PC-3 (cell line): ENCODE results near the gene KIAA0586. TPM values are rescaled to one million over a fixed set of nuclear protein-coding genes. Genes with fewer than 3 reads are reported as not detected.
A peak's percentile ranks its signal among the peaks of the same experiment; 100 is the strongest.

ENCODE experiments used
- ATAC-seq: fragments of 200-7000 bp; cut with Tn5 transposase; 2 replicates; pipeline ENCODE4 v1.9.1; 2020; ENCODE audit warnings: mild to moderate bottlenecking, moderate library complexity
- BruUV-seq: library from RNA; stranded (reverse); fragments of 400-500 nt; replicated peaks from 2 replicates; lab custom pipeline; 2021; lab: Mats Ljungman, UMichigan
- CTCF ChIA-PET: fragments of 300-600 bp; sonication (Branson Sonifier 250); formaldehyde crosslinking; loops from one replicate; lab custom pipeline; 2022; ENCODE audit warnings: antibody characterized with exemption; lab: Charles Lee
- POLR2A ChIA-PET: fragments of 300-600 bp; sonication (Branson Sonifier 250); formaldehyde crosslinking; loops from one replicate; lab custom pipeline; 2022; ENCODE audit warnings: antibody characterized with exemption; ENCODE audit not compliant: unreplicated experiment; lab: Charles Lee
- DNase-seq: peaks from one replicate; pipeline ENCODE4 v3.0.0-alpha.2; 2015
- H2AFZ ChIP-seq: fragments of 300-600 bp; sonication (generic); 2 replicates; pipeline ENCODE4 v1.6.0; 2016; ENCODE audit warnings: antibody characterized with exemption, low read length
- H3F3A ChIP-seq: fragments of 300-600 bp; sonication (generic); one replicate; pipeline ENCODE4 v1.6.0; 2017; ENCODE audit warnings: antibody characterized with exemption, low read length, control low read depth, mild to moderate bottlenecking; ENCODE audit not compliant: unreplicated experiment
- H3K27ac ChIP-seq: fragments of 300-600 bp; sonication (generic); 2 replicates; pipeline ENCODE4 v1.5.1; 2016; ENCODE audit warnings: mild to moderate bottlenecking, low read length
- H3K27me3 ChIP-seq: fragments of 300-600 bp; sonication (generic); 2 replicates; pipeline ENCODE4 v1.6.1; 2016; ENCODE audit warnings: low read length, mixed read lengths
- H3K36me3 ChIP-seq: fragments of 300-600 bp; sonication (generic); 2 replicates; pipeline ENCODE4 v1.6.1; 2016; ENCODE audit warnings: low read depth, mixed run types, low read length, mixed read lengths
- H3K4me1 ChIP-seq: fragments of 300-600 bp; sonication (generic); 2 replicates; pipeline ENCODE4 v1.5.1; 2016; ENCODE audit warnings: low read length; ENCODE audit not compliant: insufficient read depth
- H3K4me2 ChIP-seq: fragments of 300-600 bp; sonication (generic); 2 replicates; pipeline ENCODE4 v1.6.0; 2016; ENCODE audit warnings: low read length
- H3K4me3 ChIP-seq: fragments of 300-600 bp; sonication (generic); 2 replicates; pipeline ENCODE4 v1.5.1; 2016; ENCODE audit warnings: mild to moderate bottlenecking, low read length, mixed read lengths
- H3K79me2 ChIP-seq: fragments of 300-600 bp; sonication (generic); 2 replicates; pipeline ENCODE4 v1.6.1; 2017; ENCODE audit warnings: low read length, mixed read lengths
- H3K9ac ChIP-seq: fragments of 300-600 bp; sonication (generic); 2 replicates; pipeline ENCODE4 v1.6.0; 2016; ENCODE audit warnings: mild to moderate bottlenecking, low read length
- H3K9me2 ChIP-seq: fragments of 300-600 bp; sonication (generic); replicated peaks from 2 replicates; pipeline ENCODE4 v1.6.1; 2016; ENCODE audit warnings: mixed run types, low read length, mixed read lengths
- H3K9me3 ChIP-seq: fragments of 300-600 bp; sonication (generic); 2 replicates; pipeline ENCODE4 v1.6.1; 2016; ENCODE audit warnings: low read length, mixed read lengths
- H4K20me1 ChIP-seq: fragments of 300-600 bp; sonication (generic); 2 replicates; pipeline ENCODE4 v1.6.1; 2016; ENCODE audit warnings: low read length, mixed read lengths
- CTCF ChIP-seq: fragments of 300-600 bp; sonication (generic); conservative IDR thresholded peaks from 2 replicates; pipeline ENCODE4 v1.5.1; 2017; ENCODE audit warnings: antibody characterized with exemption, low read depth, mild to moderate bottlenecking, low read length
- EZH2 ChIP-seq: fragments of 300-600 bp; sonication (generic); IDR thresholded peaks from one replicate; pipeline ENCODE4 v1.6.1; 2017; ENCODE audit warnings: antibody characterized with exemption, mild to moderate bottlenecking, low read length; ENCODE audit not compliant: unreplicated experiment
- EZH2phosphoT487 ChIP-seq: fragments of 300-600 bp; sonication (generic); IDR thresholded peaks from 2 replicates; pipeline ENCODE4 v1.6.1; 2018; ENCODE audit warnings: mild to moderate bottlenecking, antibody characterized with exemption, low read length, borderline replicate concordance
- intact Hi-C: fragments of 100-400 bp; cut with micrococcal nuclease; formaldehyde crosslinking; loops from 2 replicates; pipeline ENCODE4 v1.9.0; 2023
- total RNA-seq: library from RNA; depleted of rRNA; stranded (reverse); fragments of >200 nt; gene quantifications from 2 replicates; pipeline ENCODE4 v1.2.3, GENCODE V29; 2014

Gene KIAA0586
- total RNA-seq, 1 experiment from 2014 or later, result 50.3 TPM

- no peak overlapping the region for H2AFZ ChIP-seq
- ChIA-PET POLR2A (no interaction called here), CTCF (interaction anchor here (0.6 to 1.0 kb wide), 2 partner anchors 10 to 98 kb away, joined by 3 read pairs; no protein-coding TSS in a partner anchor)
- H3K36me3 ChIP-seq, result peaks cover 39% of the 10 kb centered on the region
- peak; percentile 35 for DNase-seq
- no peaks in the 10 kb centered on the region for H3K79me2 ChIP-seq
- peaks cover 13% of the 10 kb centered on the region for H3K4me1 ChIP-seq
- no peaks in the 10 kb centered on the region for H3K9me2 ChIP-seq
- H3K4me3 ChIP-seq, result no peak overlapping the region
- H3K4me2 ChIP-seq, result no peak overlapping the region
- H3K9ac ChIP-seq, result no peak overlapping the region
- intact Hi-C loops, result no loop called here
- H3K9me3 ChIP-seq, result no peaks in the 10 kb centered on the region
- no peaks in the 10 kb centered on the region for H4K20me1 ChIP-seq
- no peaks in the 10 kb centered on the region for H3K27me3 ChIP-seq
- TF ChIP-seq EZH2phosphoT487 (no peak), CTCF (no peak), EZH2 (no peak)
- no peaks in the 10 kb centered on the region for H3F3A ChIP-seq
- BruUV-seq, result no TSS peak
- H3K27ac ChIP-seq, result no peak overlapping the region
- peak; percentile 82 for ATAC-seq
These were observed 64.1 kb downstream of the KIAA0586 start for GRCh38 chr14:58491593-58491992.

GRCh38 chr14:58492044-58492443 is 64.5 kb downstream of the KIAA0586 start:
- ChIA-PET CTCF (interaction anchor here (1.0 kb wide), 1 partner anchor 9 kb away, joined by 3 read pairs; no protein-coding TSS in a partner anchor), POLR2A (no interaction called here)
- ATAC-seq, result no peak
- H4K20me1 ChIP-seq, result no peaks in the 10 kb centered on the region
- no peak for TF ChIP-seq EZH2
- no peak for TF ChIP-seq EZH2phosphoT487
- no peak for TF ChIP-seq CTCF
- H3K4me1 ChIP-seq, result peaks cover 13% of the 10 kb centered on the region
- H3K27me3 ChIP-seq, result no peaks in the 10 kb centered on the region
- no peaks in the 10 kb centered on the region for H3K9me3 ChIP-seq
- no peak for DNase-seq
- H3K9me2 ChIP-seq, result no peaks in the 10 kb centered on the region
- H3F3A ChIP-seq, result no peaks in the 10 kb centered on the region
- no peak overlapping the region for H3K27ac ChIP-seq
- no peak overlapping the region for H3K4me2 ChIP-seq
- H3K9ac ChIP-seq, result no peak overlapping the region
- no peak overlapping the region for H2AFZ ChIP-seq
- intact Hi-C loops, result no loop called here
- H3K79me2 ChIP-seq, result no peaks in the 10 kb centered on the region
- H3K36me3 ChIP-seq, result peaks cover 38% of the 10 kb centered on the region
- H3K4me3 ChIP-seq, result no peak overlapping the region
- no TSS peak for BruUV-seq

- H3K4me1 ChIP-seq, result no peaks in the 10 kb centered on the region
- H3K9me3 ChIP-seq, result no peaks in the 10 kb centered on the region
- no peaks in the 10 kb centered on the region for H3K79me2 ChIP-seq
- no peak overlapping the region for H3K4me3 ChIP-seq
- no peaks in the 10 kb centered on the region for H4K20me1 ChIP-seq
- no peaks in the 10 kb centered on the region for H3K27me3 ChIP-seq
- no TSS peak for BruUV-seq
- H3K9ac ChIP-seq, result no peak overlapping the region
- no peak overlapping the region for H2AFZ ChIP-seq
- ChIA-PET CTCF (interaction anchor here (0.5 to 1.9 kb wide), 20 partner anchors 10 to 623 kb away, joined by 3 to 46 read pairs (median 4); partner anchors contain the start of gene DACT1), POLR2A (interaction anchor here (0.6 kb wide), 1 partner anchor 117 kb away, joined by 7 read pairs; no protein-coding TSS in a partner anchor)
- peak; percentile 99 for ATAC-seq
- H3K27ac ChIP-seq, result no peak overlapping the region
- peak; percentile 97 for DNase-seq
- H3F3A ChIP-seq, result no peaks in the 10 kb centered on the region
- intact Hi-C loops, result loop anchor here (1.0 kb wide), 7 partner anchors 73 to 623 kb away; partner anchors contain the start of gene DACT1
- H3K4me2 ChIP-seq, result no peak overlapping the region
- TF ChIP-seq CTCF (peak; percentile 100), EZH2 (no peak)
- no peaks in the 10 kb centered on the region for H3K9me2 ChIP-seq
- H3K36me3 ChIP-seq, result peaks cover 30% of the 10 kb centered on the region; the same call in 1 of the 2 replicates
These were observed 73.8 kb downstream of the KIAA0586 start for GRCh38 chr14:58501214-58501816.
